NK-92 (cell line): ENCODE results near the gene GRIPAP1.
"Not testable (repeated sequence)": the region's sequence is repeated elsewhere in the genome, so short reads cannot be mapped to it uniquely, and the experiment has no call there.

ENCODE experiments used
- DNase-seq: peaks from one replicate; lab custom pipeline; 2025; ENCODE audit not compliant: unreplicated experiment; lab: John Stamatoyannopoulos, UW

The GRIPAP1 gene

DNA sequence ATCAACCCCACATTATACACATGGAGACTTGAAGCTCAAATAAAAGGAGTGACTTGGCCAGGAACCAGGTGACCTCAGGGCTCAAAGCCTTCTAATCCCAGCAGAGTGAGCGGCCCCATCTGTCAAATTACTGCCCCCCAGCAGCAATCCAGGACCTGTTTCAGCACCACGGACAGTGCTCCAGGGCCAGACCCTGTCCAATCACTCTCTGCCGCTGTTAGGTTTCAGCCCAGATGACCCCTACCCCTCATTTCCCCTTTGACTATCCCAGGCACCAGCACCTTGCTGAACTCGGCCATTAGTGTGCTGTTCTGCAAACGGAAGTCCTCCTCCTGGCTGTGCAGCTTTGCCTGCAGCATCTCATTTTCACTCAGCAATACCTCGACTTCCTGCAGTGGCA, 5.1 kb downstream of the GRIPAP1 start:
- DNase-seq: no peak

GRCh38 chrX:48992341-48992740, 9.7 kb downstream of the GRIPAP1 start:
- DNase-seq: no peak

GRCh38 chrX:48989483-48989882, 12.6 kb downstream of the GRIPAP1 start:
- no peak for DNase-seq

DNA sequence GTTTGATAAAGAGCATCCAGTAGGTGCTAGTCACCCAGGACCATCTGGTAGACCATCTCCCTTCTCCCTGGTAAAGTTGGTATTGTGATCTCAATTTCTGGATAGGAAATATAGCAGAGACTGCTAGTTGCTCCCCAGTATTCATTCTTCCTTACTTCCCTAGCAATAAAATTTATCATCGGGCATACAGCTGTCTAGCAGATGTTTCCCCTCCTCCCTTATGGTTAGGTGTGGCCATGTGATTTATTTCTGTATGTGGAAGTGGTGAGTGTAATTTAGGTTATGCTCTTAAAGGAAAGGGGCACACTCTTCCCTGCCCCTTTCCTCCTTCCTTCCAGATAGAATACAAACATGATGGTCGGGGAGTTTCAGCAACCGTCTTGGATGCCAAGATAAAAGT, 18.2 kb downstream of the GRIPAP1 start:
- no peak for DNase-seq

DNA sequence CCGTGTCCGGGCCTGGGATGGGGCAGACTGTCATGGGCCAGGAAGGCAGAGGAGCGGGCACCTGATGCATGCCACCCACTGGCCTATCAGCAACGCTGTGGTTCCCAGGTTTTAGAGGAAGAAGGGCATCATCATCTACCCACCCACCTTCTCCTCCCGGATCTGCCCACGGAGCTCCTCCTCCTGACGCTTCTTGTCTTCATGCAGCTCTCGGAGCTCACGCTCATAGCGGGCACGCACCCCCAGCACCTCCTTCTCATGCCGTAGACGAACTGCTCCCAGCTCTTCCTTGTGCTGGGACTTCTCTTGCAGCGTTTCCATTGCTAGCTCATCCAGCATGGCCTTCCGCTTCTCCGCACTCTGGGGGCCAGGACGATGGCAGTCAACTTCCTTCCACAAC, 19.0 kb downstream of the GRIPAP1 start:
- no peak for DNase-seq

DNA sequence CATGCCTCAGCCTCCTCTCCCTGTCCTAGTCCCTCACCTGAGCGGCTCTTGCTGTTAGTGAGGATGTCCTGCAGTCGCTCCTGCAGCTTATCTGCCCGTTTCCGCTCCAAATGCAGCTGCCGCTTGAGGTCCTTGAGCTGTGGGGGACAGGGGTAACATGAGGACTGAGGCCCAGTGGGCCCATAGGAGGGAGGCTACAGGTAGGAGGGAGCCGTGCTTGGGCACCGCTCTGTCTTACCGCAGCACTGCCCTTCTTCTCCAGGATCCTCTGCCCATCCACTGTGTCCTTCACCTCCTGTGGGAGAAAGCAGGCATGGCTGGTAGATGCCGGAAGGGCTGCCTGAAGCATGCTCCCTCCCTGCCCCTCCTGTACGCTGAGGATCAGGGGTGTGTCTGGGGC, 20.9 kb downstream of the GRIPAP1 start:
- no peak for DNase-seq

- not testable (repeated sequence) for DNase-seq
Observed at GRCh38 chrX:48980341-48980740, 21.7 kb downstream of the GRIPAP1 start.

- no peak for DNase-seq
Observed at GRCh38 chrX:48978226-48978625, 23.8 kb downstream of the GRIPAP1 start.

DNA sequence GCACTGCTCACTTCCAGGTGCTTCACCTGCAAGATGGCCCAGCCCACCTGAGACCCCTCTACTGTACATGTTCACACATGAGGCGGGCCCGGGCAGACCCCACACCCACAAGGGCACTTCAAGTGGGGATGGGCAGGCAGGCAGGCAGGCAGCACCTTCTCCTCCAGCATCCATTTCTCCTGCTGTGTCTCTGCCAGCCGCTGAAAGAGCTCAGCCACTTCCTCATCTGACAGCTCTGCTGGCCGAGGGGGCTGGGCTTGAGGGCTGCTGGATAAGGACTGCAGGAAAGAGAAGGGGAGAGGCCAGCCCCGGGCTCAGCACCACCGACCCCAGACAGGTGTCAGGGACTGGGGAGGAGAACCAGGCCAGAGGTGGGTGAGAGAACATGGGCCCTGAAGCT, 26.0 kb downstream of the GRIPAP1 start:
- no peak for DNase-seq

GRCh38 chrX:48975541-48975940, 26.5 kb downstream of the GRIPAP1 start:
- DNase-seq: no peak

DNA sequence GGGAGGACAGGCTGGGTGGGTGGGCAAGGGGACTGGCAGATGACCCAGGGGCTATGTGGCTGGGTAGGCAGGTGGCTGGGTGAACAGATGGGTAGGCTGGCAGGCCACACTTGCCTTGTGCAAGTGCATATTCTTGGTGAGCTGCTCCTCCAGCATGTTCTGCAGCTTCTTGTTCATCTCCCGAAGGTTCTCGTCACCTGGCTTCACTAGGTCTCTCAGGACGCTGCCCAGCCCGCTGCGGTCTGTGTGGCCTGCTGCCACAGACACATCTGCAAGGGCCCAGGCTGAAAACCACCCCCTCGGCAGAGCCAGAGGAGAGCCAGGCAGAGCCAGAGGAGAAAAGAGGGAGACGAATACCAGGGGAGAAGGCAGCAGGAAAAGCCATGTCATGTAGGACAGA, 27.0 kb downstream of the GRIPAP1 start:
- no peak for DNase-seq

- no peak for DNase-seq
Observed at GRCh38 chrX:48974574-48974973, 27.5 kb downstream of the GRIPAP1 start.

- DNase-seq: no peak
Observed at GRCh38 chrX:48974033-48974432, 28.0 kb downstream of the GRIPAP1 start.

DNA sequence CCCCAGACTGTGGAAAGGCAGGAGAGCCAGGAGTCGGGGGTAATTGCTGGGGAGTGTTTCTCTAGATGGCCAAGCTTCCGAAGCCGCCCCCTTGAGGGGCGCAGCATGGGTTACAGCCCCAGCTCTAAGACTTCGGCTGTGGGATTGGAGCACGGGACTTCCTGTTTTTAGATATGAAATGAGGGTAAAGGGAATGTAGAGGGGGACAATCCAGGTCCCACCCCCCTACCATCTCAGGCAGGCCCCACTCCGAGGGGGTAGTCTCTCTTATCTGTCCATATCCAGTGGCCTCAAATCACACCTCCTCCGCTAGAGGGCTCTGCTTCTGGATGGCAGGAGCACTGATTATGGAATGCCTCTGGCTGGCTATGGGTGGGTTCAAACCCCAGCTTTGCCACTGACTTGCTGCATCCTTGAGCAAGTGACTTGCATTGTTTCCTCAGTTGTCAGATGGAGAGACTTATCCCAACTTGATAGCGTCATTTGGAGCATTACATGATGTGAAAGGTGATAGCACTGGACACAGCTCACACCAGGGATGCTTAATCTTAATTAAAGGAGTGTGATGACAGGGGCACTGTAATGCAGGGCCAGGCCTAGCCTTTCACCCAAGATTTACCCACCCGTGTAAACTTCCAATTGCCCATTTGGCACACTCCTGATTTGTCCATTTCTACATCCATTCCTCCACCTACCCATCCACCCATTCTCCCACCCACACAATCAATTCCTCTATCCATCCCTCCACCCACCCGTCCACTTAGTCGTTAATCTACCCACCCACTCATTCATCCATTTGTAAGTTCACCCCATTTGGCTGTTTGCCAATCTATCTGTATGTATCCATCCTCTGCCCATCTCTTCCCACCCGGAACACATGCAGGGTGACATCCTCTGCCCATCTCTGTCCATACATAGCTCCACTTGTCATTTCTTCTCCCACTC, 29.6 kb downstream of the GRIPAP1 start:
- no peak for DNase-seq

GRCh38 chrX:48971249-48972219, 30.5 kb downstream of the GRIPAP1 start, which contains the start of gene KCND1:
TSS of gene KCND1 (minus strand) at chrX:48971844. CDS start at chrX:48970271, 1,573 bp downstream.
- DNase-seq: no peak

- DNase-seq: no peak
Observed at GRCh38 chrX:48969471-48969870, 32.6 kb downstream of the GRIPAP1 start.

DNA sequence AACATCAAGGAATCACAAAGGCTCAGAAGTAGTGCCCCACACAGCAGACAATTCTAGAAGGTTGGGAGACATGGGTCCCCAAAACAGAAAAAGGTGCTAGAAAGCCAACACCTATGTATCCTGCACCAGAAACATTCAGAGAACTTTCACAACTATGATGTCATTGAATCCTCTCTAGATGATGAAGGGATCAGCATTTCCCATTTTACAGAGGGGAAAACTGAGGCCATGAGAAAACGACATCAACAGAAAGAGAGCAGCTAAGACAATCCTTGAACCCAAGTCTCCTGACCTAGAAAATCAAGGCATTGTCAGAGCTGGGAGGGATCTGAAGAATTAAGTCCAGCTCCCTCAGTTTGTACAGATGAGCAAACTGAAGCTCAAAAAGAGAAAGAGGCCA, 33.7 kb downstream of the GRIPAP1 start:
- DNase-seq: no peak

GRCh38 chrX:48966796-48967579, 35.1 kb downstream of the GRIPAP1 start:
- DNase-seq: no peak

DNA sequence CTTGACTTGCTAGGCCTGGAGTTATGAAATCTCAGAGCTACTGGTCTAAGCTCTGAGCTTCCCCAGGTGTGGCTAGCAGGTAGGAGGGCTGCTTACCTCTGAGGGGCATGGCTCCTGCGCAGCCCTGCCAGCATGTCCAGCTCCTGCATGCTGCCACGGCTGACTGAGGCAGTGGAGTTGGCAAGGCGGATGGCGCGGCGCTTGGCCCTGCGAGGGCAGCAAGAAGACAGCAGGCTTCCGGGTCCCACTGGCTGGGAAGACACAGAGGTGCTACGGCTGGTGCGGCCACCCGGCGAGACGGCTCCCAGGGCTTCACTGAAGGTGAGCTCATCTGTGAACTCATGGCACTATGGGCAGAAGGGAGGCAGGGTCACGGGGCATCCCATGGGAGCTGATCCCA, 36.1 kb downstream of the GRIPAP1 start:
- no peak for DNase-seq

DNA sequence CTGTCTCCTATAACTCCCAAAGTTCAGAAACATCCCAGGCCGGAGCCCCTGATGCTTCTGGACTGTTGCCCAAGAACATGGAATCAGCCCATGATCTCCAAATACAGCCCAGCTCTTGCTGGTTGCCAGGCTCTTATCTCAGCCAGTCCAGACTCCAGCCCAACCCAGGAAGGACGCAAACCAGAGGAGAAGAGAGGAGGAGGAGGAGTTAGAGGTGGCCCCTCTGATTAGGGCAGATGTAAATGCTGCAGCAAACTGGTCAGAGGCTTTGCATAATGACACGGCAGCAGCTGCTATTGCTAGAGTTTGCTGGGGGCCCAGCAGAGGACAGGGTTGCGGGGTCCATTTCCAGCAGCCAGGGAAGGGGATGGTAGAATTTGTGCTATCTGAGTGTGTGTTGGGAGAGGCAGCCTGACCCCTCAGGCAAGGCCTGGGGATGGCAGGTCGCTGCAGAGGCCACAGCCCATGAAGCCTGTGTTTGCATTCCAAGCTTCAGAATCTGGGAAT, 40.4 kb downstream of the GRIPAP1 start:
- no peak for DNase-seq

GRCh38 chrX:48960291-48960690, 41.8 kb downstream of the GRIPAP1 start:
- no peak for DNase-seq
